GM12878 (cell line): ENCODE measurements around the gene ZNF48. TPM values are rescaled to one million over a fixed set of nuclear protein-coding genes. Genes with fewer than 3 reads are reported as not detected.

Source experiments
- ATAC-seq: fragments of 200-7000 bp; cut with Tn5 transposase; 3 replicates; pipeline ENCODE4 v1.9.1; 2020; ENCODE audit warnings: mild to moderate bottlenecking, moderate library complexity
- BruUV-seq: library from RNA; stranded (reverse); fragments of 400-500 nt; replicated peaks from 2 replicates; lab custom pipeline; 2021; lab: Mats Ljungman, UMichigan
- CTCF ChIA-PET: fragments of 300-600 bp; sonication (Branson Sonifier 250); formaldehyde crosslinking; extraction: SDS; loops from one replicate; lab custom pipeline; 2021; ENCODE audit warnings: inconsistent platforms; lab: Yijun Ruan, JAX
- POLR2A ChIA-PET: fragments of 350-600 bp; formaldehyde crosslinking; extraction: SDS; loops from one replicate; lab custom pipeline; 2021; ENCODE audit warnings: inconsistent platforms; lab: Charles Lee
- RAD21 ChIA-PET: fragments of 300-600 bp; sonication (Branson Sonifier 250); formaldehyde crosslinking; loops from one replicate; lab custom pipeline; 2023; ENCODE audit warnings: antibody characterized with exemption; ENCODE audit not compliant: unreplicated experiment; lab: Charles Lee
- SMC1A ChIA-PET: fragments of 300-600 bp; sonication (Branson Sonifier 250); formaldehyde crosslinking; loops from one replicate; lab custom pipeline; 2023; ENCODE audit not compliant: unreplicated experiment, uncharacterized antibody; lab: Charles Lee
- DNase-seq: peaks from one replicate; pipeline ENCODE4 v3.0.0-alpha.2; 2011; ENCODE audit warnings: low read depth, low spot score
- FAIRE-seq: peaks from 3 replicates; lab custom pipeline; 2011; peaks lifted over from hg19 to GRCh38; lab: Jason Lieb, UNC
- H2AFZ ChIP-seq: 2 replicates; pipeline ENCODE4 v1.6.0; 2011; ENCODE audit warnings: low read depth, low read length, control low read depth; ENCODE audit not compliant: control insufficient read depth
- H3K27ac ChIP-seq: 2 replicates; pipeline ENCODE4 v1.5.1; 2011; ENCODE audit warnings: control low read depth; ENCODE audit not compliant: control insufficient read depth, insufficient read depth
- H3K27me3 ChIP-seq, 2 experiments: replicated peaks in 1 of 2; 2 replicates each; pipeline versions ENCODE4 v1.6.0 to v1.6.1; 2011; ENCODE audit warnings: low read length in 1 of 2; ENCODE audit not compliant: control insufficient read depth in 2 of 2, insufficient read depth in 2 of 2
- H3K36me3 ChIP-seq, 2 experiments: 2 replicates each; pipeline ENCODE4 v1.5.1; 2011; ENCODE audit warnings: low read length in 1 of 2; ENCODE audit not compliant: control insufficient read depth in 2 of 2, insufficient read depth in 2 of 2
- H3K4me1 ChIP-seq: 2 replicates; pipeline ENCODE4 v1.6.1; 2011; ENCODE audit warnings: mild to moderate bottlenecking, low read length, moderate library complexity, mixed read lengths; ENCODE audit not compliant: control insufficient read depth, insufficient read depth
- H3K4me2 ChIP-seq: 2 replicates; pipeline ENCODE4 v1.6.0; 2011; ENCODE audit warnings: control low read depth; ENCODE audit not compliant: control insufficient read depth, insufficient read depth
- H3K4me3 ChIP-seq: fragments of 200-600 bp; sonication (generic); 2 replicates; pipeline ENCODE4 v1.5.1; 2016
- H3K79me2 ChIP-seq: 2 replicates; pipeline ENCODE4 v1.6.0; 2011; ENCODE audit warnings: low read length; ENCODE audit not compliant: control insufficient read depth, insufficient read depth
- H3K9ac ChIP-seq: 2 replicates; pipeline ENCODE4 v1.8.0; 2011; ENCODE audit warnings: low read length, control low read depth, mixed read lengths; ENCODE audit not compliant: control insufficient read depth, insufficient read depth
- H3K9me3 ChIP-seq: replicated peaks from 3 replicates; pipeline ENCODE4 v1.5.1; 2011; ENCODE audit warnings: mild to moderate bottlenecking, low read length; ENCODE audit not compliant: control insufficient read depth, insufficient read depth
- H4K20me1 ChIP-seq: 2 replicates; pipeline ENCODE4 v1.6.0; 2011; ENCODE audit not compliant: control insufficient read depth, insufficient read depth
- ATF2 ChIP-seq: IDR thresholded peaks from 2 replicates; pipeline ENCODE4 v1.6.1; 2012; ENCODE audit warnings: low read length, inconsistent platforms
- BCL3 ChIP-seq: IDR thresholded peaks from 2 replicates; pipeline ENCODE4 v1.6.1; 2011; ENCODE audit warnings: borderline replicate concordance, low read depth, mild to moderate bottlenecking, moderate library complexity, low read length; ENCODE audit not compliant: insufficient read depth, poor library complexity, severe bottlenecking
- CBX3 ChIP-seq: fragments of 200-600 bp; sonication (generic); IDR thresholded peaks from 2 replicates; pipeline ENCODE4 v1.6.1; 2016; ENCODE audit warnings: low read depth, borderline replicate concordance
- CBX5 ChIP-seq: sonication (generic); IDR thresholded peaks from 2 replicates; pipeline ENCODE4 v1.6.1; 2016; ENCODE audit warnings: low read depth, moderate library complexity, mild to moderate bottlenecking, inconsistent platforms
- GATAD2B ChIP-seq: fragments of 450-650 bp; conservative IDR thresholded peaks from 2 replicates; pipeline ENCODE4 v1.6.1; 2017; ENCODE audit warnings: low read depth, mild to moderate bottlenecking, moderate library complexity
- IKZF2 ChIP-seq, 2 experiments: fragments of 450-650 bp; IDR thresholded peaks; 2 replicates each; pipeline ENCODE4 v1.6.1; 2017; ENCODE audit warnings: mild to moderate bottlenecking in 2 of 2, moderate library complexity in 2 of 2
- KLF5 ChIP-seq: fragments of 450-650 bp; IDR thresholded peaks from 2 replicates; pipeline ENCODE4 v1.6.1; 2014; ENCODE audit warnings: mild to moderate bottlenecking; ENCODE audit not compliant: partially characterized antibody
- MTA3 ChIP-seq: IDR thresholded peaks from 2 replicates; pipeline ENCODE4 v1.6.1; 2012; ENCODE audit warnings: low read length, inconsistent platforms, borderline replicate concordance
- NFXL1 ChIP-seq: fragments of 450-650 bp; IDR thresholded peaks from 2 replicates; pipeline ENCODE4 v1.6.1; 2017; ENCODE audit warnings: antibody characterized with exemption, mild to moderate bottlenecking, borderline replicate concordance
- NFYB ChIP-seq: IDR thresholded peaks from 2 replicates; pipeline ENCODE4 v1.6.1; 2011; ENCODE audit warnings: low read depth, mild to moderate bottlenecking, low read length, improper control_type of control experiment, moderate library complexity; ENCODE audit not compliant: insufficient read depth
- POU2F2 ChIP-seq: IDR thresholded peaks from 3 replicates; pipeline ENCODE4 v1.6.1; 2011; ENCODE audit warnings: low read depth, mild to moderate bottlenecking, low read length, borderline replicate concordance
- RAD21 ChIP-seq: IDR thresholded peaks from 2 replicates; pipeline ENCODE4 v1.6.1; 2011; ENCODE audit warnings: mild to moderate bottlenecking, low read depth, low read length, moderate library complexity; ENCODE audit not compliant: insufficient read depth
- RFX5 ChIP-seq: IDR thresholded peaks from 2 replicates; pipeline ENCODE4 v1.6.1; 2011; ENCODE audit warnings: low read depth, low read length, improper control_type of control experiment
- SUPT20H ChIP-seq: IDR thresholded peaks from 2 replicates; pipeline ENCODE4 v1.6.1; 2011; ENCODE audit warnings: low read depth, mild to moderate bottlenecking, low read length, moderate library complexity, borderline replicate concordance; ENCODE audit not compliant: control insufficient read depth
- TBL1XR1 ChIP-seq: IDR thresholded peaks from 2 replicates; pipeline ENCODE4 v1.6.1; 2012; ENCODE audit warnings: low read depth, low read length, improper control_type of control experiment
- TCF12 ChIP-seq: IDR thresholded peaks from 2 replicates; pipeline ENCODE4 v1.6.1; 2011; ENCODE audit warnings: low read depth, mild to moderate bottlenecking, low read length
- ZNF217 ChIP-seq: fragments of 450-650 bp; IDR thresholded peaks from 2 replicates; pipeline ENCODE4 v1.6.1; 2017; ENCODE audit warnings: antibody characterized with exemption, mild to moderate bottlenecking
- ZNF24 ChIP-seq: fragments of 450-650 bp; IDR thresholded peaks from 2 replicates; pipeline ENCODE4 v1.6.1; 2017; ENCODE audit warnings: antibody characterized with exemption, mild to moderate bottlenecking
- ZNF274 ChIP-seq: IDR thresholded peaks from one replicate; pipeline ENCODE4 v1.8.0; 2011; ENCODE audit not compliant: insufficient read length, insufficient read depth
- ZNF622 ChIP-seq: fragments of 450-650 bp; IDR thresholded peaks from 2 replicates; pipeline ENCODE4 v1.6.1; 2017; ENCODE audit warnings: mild to moderate bottlenecking, inconsistent platforms
- WGBS: methylation state at CpG from one replicate; pipeline ENCODE4 v1.1.6; 2016; ENCODE audit warnings: low lambda C conversion rate; ENCODE audit not compliant: insufficient replicate concordance, insufficient coverage; ENCODE audit errors: missing lambda C conversion rate; 5-methylcytosine and 5-hydroxymethylcytosine counted together
- in situ Hi-C: fragments of 300-500 bp; cut with MboI; formaldehyde crosslinking; loops from 9 replicates; pipeline ENCODE4 v1.14.3; 2018; ENCODE audit warnings: mixed read lengths
- intact Hi-C: fragments of 100-400 bp; cut with micrococcal nuclease; formaldehyde crosslinking; loops from one replicate; pipeline ENCODE4 v1.14.2; 2022; ENCODE audit not compliant: unreplicated experiment
- polyA plus RNA-seq, 11 experiments: library from polyadenylated mRNA; depleted of rRNA in 4 of 11; unstranded in 6 of 11; stranded (reverse) in 5 of 11; fragments of >200 nt; fragmentation: Nextera tagmentation in 4 of 11; fragmentation: Illumina TruSeq in 1 of 11; extraction: Ambion mirVana in 4 of 11; extraction: Trizol in 1 of 11; gene quantifications; 1 replicate in 1 of 11; 2 replicates in 10 of 11; pipeline versions ENCODE4 v1.2.1 to v1.2.3, GENCODE V29; 2011 to 2016; ENCODE audit warnings: inconsistent platforms in 2 of 11, missing spikeins in 2 of 11, low read depth in 1 of 11
- total RNA-seq, 4 experiments: library from RNA; depleted of rRNA in 3 of 4; stranded (reverse); fragments of >200 nt in 3 of 4; fragmentation: Illumina TruSeq in 1 of 4; extraction: Trizol in 1 of 4; gene quantifications; 2 replicates each; pipeline versions ENCODE4 v1.2.1 to v1.2.3, GENCODE V29; 2013 to 2021

Gene ZNF48
- total and polyA plus RNA-seq, 10 of the 15 experiments (the other 5 are each of a cell fraction or from before 2014, with no cell fraction given): 0.14 to 12.0 (median 4.2) TPM

GRCh38 chr16:30417529-30418349 lies 22.5 kb downstream of the ZNF48 start:
- Histone ChIP-seq H2AFZ (peak overlapping the region; percentile 94), H3K9me3 (no peaks in the 10 kb centered on the region), H3K4me1 (peaks cover 8% of the 10 kb centered on the region), H3K9ac (peak overlapping the region; percentile 60), H4K20me1 (no peaks in the 10 kb centered on the region), H3K4me2 (peak overlapping the region; percentile 82), H3K4me3 (peak overlapping the region; percentile 69), H3K27ac (peak overlapping the region; percentile 47), H3K36me3 (peaks cover 3 to 9% of the 10 kb centered on the region in 2 experiments), H3K79me2 (no peaks in the 10 kb centered on the region), H3K27me3 (no peaks in the 10 kb centered on the region)
- CTCF ChIA-PET: interaction anchor here (0.6 to 3.6 kb wide), 13 partner anchors 8 to 326 kb away, joined by 3 to 20 read pairs (median 5); partner anchors contain the start of genes CORO1A, DCTPP1, TBC1D10B and TBX6
- 2% methylated on average over 118 of the region's 140 CpGs for WGBS
- SMC1A ChIA-PET: interaction anchor here (0.6 to 1.5 kb wide), 9 partner anchors 8 to 278 kb away, joined by 3 to 12 read pairs (median 5); partner anchors contain the start of genes DCTPP1, TBC1D10B and ZNF747
- peak; percentile 97 for ATAC-seq
- FAIRE-seq: peak; percentile 80
- RAD21 ChIA-PET: interaction anchor here (0.6 to 2.0 kb wide), 21 partner anchors 8 to 352 kb away, joined by 3 to 17 read pairs (median 4); partner anchors contain the start of genes ALDOA, CORO1A, DCTPP1 and TBC1D10B
- BruUV-seq: no TSS peak
- intact Hi-C loops (no loop called here), in situ Hi-C loops (no loop called here)
- POLR2A ChIA-PET: interaction anchor here (0.5 to 2.0 kb wide), 14 partner anchors 8 to 326 kb away, joined by 3 to 11 read pairs (median 4); partner anchors contain the start of genes DCTPP1, PRR14, SEPTIN1 and TBX6
- DNase-seq: peak; percentile 84
- TF ChIP-seq ZNF622 (no peak), NFYB (0 out of 2 replicates have a peak, but pooled peaks have one; percentile 7), ZNF24 (0 out of 2 replicates have a peak, but pooled peaks have one; percentile 26), CBX5 (no peak), RAD21 (no peak), SUPT20H (no peak), ZNF274 (no peak), CBX3 (no peak), GATAD2B (peak; percentile 77), RFX5 (no peak), POU2F2 (no peak; the same call in 2 of the 3 replicates), BCL3 (peak; percentile 10), KLF5 (no peak), IKZF2 (IDR thresholded peaks at IDR 0.05) (no peak), TBL1XR1 (no peak), MTA3 (no peak), ZNF217 (peak; percentile 91; the same call in 1 of the 2 replicates), ATF2 (no peak), TCF12 (no peak), NFXL1 (no peak)
